Measurements from ENCODE around the gene CLSTN2.

Gene CLSTN2

GRCh38 chr3:140162551-140162950 lies 227.6 kb downstream of the CLSTN2 start:
- Mint-ChIP-seq H3K9me3 (peaks cover 7% of the 10 kb centered on the region), H3K27me3 (ENCODE audit: low read depth) (no peaks in the 10 kb centered on the region), H3K4me1 (peaks cover 19% of the 10 kb centered on the region), H3K4me3 (no peak overlapping the region), H3K36me3 (ENCODE audit: low read depth) (no peaks in the 10 kb centered on the region), H3K27ac (peak overlapping the region in 2 of 3 experiments; percentile 12 to 25)
- TF ChIP-seq, protein P1, sequence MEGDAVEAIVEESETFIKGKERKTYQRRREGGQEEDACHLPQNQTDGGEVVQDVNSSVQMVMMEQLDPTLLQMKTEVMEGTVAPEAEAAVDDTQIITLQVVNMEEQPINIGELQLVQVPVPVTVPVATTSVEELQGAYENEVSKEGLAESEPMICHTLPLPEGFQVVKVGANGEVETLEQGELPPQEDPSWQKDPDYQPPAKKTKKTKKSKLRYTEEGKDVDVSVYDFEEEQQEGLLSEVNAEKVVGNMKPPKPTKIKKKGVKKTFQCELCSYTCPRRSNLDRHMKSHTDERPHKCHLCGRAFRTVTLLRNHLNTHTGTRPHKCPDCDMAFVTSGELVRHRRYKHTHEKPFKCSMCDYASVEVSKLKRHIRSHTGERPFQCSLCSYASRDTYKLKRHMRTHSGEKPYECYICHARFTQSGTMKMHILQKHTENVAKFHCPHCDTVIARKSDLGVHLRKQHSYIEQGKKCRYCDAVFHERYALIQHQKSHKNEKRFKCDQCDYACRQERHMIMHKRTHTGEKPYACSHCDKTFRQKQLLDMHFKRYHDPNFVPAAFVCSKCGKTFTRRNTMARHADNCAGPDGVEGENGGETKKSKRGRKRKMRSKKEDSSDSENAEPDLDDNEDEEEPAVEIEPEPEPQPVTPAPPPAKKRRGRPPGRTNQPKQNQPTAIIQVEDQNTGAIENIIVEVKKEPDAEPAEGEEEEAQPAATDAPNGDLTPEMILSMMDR (IDR thresholded peaks at IDR 0.05; ENCODE audit: unreplicated experiment in 3 of 3) = no peak

- Mint-ChIP-seq H3K27me3 (ENCODE audit: low read depth) (no peaks in the 10 kb centered on the region), H3K27ac (no peak overlapping the region)
Measured at GRCh38 chr3:140163159-140163763, 228.3 kb downstream of the CLSTN2 start.

GRCh38 chr3:140164156-140164555 lies 229.2 kb downstream of the CLSTN2 start:
- TF ChIP-seq, protein P1 (IDR thresholded peaks at IDR 0.05; ENCODE audit: unreplicated experiment in 3 of 3) = no peak
- Mint-ChIP-seq H3K4me1 (peaks cover 19% of the 10 kb centered on the region), H3K4me3 (no peak overlapping the region), H3K9me3 (peaks cover 4% of the 10 kb centered on the region), H3K27me3 (ENCODE audit: low read depth) (no peaks in the 10 kb centered on the region), H3K27ac (no peak overlapping the region), H3K36me3 (ENCODE audit: low read depth) (no peaks in the 10 kb centered on the region)

More at GRCh38 chr3:140163159-140163763, 228.3 kb downstream of the CLSTN2 start:
- TF ChIP-seq, protein P1 (IDR thresholded peaks at IDR 0.05; ENCODE audit: unreplicated experiment in 3 of 3) = no peak
- Mint-ChIP-seq H3K36me3 (ENCODE audit: low read depth) (no peaks in the 10 kb centered on the region), H3K4me3 (no peak overlapping the region), H3K9me3 (peaks cover 4% of the 10 kb centered on the region), H3K4me1 (peaks cover 19% of the 10 kb centered on the region)

- peaks cover 19% of the 10 kb centered on the region for H3K4me1 Mint-ChIP-seq
- H3K27me3 Mint-ChIP-seq (ENCODE audit: low read depth) = no peaks in the 10 kb centered on the region
- no peaks in the 10 kb centered on the region for H3K36me3 Mint-ChIP-seq (ENCODE audit: low read depth)
- peaks cover 4% of the 10 kb centered on the region for H3K9me3 Mint-ChIP-seq
- TF ChIP-seq, protein P1 (IDR thresholded peaks at IDR 0.05; ENCODE audit: unreplicated experiment in 3 of 3) = no peak
- no peak overlapping the region for H3K27ac Mint-ChIP-seq
- H3K4me3 Mint-ChIP-seq = no peak overlapping the region
Measured at GRCh38 chr3:140164922-140165590, 230.1 kb downstream of the CLSTN2 start.

DNA sequence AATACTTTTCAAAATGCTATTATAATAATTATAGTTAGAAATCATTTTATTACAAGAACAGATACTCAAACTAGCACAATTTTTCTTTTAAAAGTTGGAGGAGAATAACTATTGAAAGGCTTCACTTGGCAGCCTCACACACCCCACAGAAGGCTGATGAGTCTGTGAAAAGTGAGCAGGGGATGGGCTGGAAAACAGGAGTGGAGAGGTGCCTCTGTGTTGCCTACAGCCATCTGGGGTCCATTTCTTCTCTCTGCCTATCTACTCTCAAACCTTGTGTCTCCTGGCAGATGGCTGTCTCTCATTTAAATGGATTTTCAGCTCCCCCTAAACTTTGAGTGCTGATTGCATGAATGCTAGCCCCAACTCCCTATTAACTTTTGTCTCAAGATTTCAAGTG lies 230.8 kb downstream of the CLSTN2 start:
- H3K36me3 Mint-ChIP-seq (ENCODE audit: low read depth) = no peaks in the 10 kb centered on the region
- TF ChIP-seq, protein P1 (IDR thresholded peaks at IDR 0.05; ENCODE audit: unreplicated experiment in 3 of 3) = no peak
- H3K4me1 Mint-ChIP-seq = peaks cover 15% of the 10 kb centered on the region
- H3K4me3 Mint-ChIP-seq = no peak overlapping the region
- no peaks in the 10 kb centered on the region for H3K9me3 Mint-ChIP-seq
- H3K27me3 Mint-ChIP-seq (ENCODE audit: low read depth) = no peaks in the 10 kb centered on the region
- H3K27ac Mint-ChIP-seq = no peak overlapping the region
